NCI-H1694 (cell line): Measurements from ENCODE around the gene CKAP2L.
"Not testable (repeated sequence)": the region's sequence is repeated elsewhere in the genome, so short reads cannot be mapped to it uniquely, and the experiment has no call there.

ENCODE experiments used
- DNase-seq: peaks from one replicate; lab custom pipeline; 2025; lab: John Stamatoyannopoulos, UW

CKAP2L gene

DNA sequence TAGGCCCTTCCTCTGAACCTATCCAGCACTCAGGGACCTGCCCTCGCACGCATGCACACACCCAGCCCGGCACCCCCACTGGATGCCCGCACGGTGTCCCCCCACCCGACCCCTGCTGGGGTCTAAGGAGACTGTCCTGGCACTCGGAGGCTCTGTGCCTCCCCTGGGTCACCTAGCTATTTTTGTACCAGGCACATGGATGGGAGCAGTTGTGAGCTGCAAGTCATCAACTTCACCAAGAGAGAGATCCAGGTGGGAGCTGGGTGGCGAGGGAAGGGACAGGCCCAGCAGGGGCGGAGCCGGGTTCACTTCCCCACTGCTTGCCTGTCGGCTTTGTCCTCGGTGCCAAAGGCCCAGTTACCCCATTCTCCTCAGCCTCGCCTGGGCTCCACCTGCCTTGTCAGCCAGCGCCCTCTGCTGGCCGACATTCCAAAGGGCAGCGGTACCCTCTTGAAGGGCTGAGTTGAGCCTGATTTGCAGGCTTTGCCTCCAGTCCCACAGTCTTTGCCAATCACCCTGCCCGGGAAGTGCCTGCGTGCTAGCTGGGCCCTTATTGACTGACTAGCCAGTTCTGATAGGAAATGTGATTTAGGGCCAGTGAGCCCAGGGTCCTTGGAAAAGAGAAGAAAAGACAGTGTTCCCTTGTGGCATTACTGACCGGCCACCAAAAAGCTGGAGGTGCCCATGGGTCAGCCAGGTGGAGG lies 37.8 kb downstream of the CKAP2L start:
- peak; percentile 93 for DNase-seq

DNA sequence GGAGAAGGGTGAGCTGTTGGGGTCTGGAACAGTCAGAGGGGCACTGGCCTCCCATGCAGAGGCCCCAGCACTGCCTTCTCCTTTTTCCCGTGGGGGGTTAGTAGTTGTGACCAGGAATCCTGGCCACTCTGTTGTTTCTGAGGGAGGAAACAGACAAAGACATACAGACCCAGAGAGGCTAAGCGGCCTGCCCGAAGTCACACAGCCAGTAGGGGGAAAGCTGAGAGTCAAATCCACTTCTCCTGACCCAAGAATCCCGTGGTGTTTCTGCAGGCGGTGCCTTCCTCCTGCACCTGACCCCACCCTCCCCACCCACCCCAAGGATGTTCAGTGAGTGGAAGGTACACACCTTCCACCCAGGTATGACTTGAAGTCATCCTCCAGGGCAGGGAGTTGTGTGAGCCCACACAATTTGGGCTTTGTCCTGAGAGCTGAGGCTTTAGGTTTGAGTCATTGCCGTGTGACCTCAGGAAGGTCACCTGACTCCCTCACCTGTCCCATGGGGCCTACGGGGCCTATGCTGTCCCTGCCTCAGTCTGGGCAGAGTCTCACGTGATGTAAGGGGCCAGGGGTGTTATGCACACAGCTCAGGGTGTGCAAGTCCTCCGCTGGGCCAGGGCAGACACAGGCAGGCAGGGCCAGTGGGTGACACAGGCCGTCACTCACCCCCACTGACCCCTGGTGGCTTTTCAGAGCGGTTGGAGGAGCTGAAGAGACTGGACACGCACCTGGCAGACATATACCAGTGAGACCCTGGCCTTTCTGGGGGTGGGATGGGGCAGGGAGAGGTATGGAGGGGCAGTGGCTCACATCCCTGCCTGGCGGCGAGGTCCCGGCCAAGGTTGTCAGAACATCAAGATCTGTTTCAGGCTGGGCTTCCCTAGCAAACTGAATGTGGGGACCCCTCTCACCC lies 38.6 kb downstream of the CKAP2L start:
- DNase-seq = no peak

DNA sequence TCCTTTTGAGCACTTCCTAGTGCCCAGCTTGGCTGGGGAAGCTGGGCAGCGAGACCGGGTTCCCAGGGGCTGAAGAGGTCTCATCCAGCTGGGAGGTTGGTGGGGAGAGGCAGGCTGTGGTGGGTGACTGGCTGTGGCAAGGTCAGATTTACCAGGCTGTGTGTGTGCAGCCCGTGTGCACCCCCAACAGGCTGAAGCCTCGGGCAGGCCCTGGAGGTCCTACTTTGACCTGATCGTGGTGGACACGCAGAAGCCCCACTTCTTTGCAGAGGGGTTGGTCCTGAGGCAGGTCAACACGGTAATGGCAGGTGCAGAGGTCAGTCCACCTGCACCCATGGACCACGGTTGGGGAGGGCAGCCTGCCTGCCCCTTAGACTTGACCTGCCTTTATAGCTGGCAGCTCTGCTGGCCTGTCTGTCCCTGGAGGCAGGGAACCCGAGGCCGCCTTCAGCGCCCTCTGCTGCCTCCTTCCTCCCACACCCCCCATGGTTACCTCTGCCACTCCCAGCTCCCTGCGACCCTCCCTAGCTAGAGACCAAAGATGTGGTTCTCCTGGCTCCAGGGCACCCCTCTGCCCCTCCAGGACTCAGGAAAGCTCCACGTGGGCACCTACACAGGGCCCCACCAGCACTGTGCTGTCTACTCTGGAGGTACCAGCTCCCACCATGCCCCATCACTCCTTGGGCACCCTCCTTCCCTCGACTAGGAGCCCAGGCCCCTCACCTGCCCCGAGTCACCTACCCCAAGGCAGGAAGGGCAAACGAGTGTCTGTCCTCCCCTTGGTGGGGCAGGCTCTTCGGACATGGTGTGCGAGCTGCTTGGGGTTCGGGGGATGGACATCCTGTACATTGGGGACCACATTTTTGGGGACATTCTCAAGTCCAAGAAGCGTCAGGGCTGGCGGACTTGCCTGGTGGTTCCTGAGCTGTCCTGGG lies 39.6 kb downstream of the CKAP2L start:
- no peak for DNase-seq

DNA sequence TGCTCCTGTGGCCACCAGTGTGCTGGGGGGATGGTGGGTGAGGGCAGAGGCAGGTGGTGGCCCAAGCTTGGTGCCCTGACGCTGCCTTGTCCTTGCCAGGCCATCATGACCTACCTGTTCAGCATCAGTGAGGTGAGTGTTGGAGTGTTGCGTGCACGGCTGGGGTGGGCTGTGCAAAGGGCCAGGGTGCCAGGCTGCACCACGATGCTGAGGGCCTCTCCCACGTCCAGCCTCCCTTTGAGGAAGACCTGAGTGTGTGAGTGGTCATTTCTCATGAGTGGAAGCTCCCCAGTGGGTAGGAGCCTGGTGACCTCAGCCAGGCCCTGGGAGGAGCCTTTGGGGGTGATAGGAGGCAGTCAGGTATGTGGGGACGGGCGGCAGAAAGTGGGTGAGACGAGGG lies 40.4 kb downstream of the CKAP2L start:
- DNase-seq = no peak

DNA sequence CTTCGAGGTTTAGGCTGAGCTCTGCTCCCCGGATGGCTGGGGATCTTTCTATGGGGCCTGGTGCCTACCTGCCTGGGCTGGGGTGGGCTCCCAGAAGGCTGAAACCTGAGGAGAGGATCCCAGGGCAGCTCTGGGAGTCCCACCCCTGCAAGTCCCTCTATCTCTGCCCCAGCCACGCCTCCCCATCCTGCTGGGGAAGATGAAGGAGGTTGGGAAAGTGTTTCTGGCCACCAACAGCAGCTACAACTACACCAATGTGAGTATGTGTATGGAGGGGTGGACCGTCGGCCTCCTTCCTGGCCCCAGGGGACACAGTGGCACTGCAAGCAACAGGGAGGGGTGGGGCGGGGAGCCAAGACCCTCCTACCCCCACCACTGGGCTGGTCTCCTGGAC lies 40.9 kb downstream of the CKAP2L start:
- DNase-seq = no peak

DNA sequence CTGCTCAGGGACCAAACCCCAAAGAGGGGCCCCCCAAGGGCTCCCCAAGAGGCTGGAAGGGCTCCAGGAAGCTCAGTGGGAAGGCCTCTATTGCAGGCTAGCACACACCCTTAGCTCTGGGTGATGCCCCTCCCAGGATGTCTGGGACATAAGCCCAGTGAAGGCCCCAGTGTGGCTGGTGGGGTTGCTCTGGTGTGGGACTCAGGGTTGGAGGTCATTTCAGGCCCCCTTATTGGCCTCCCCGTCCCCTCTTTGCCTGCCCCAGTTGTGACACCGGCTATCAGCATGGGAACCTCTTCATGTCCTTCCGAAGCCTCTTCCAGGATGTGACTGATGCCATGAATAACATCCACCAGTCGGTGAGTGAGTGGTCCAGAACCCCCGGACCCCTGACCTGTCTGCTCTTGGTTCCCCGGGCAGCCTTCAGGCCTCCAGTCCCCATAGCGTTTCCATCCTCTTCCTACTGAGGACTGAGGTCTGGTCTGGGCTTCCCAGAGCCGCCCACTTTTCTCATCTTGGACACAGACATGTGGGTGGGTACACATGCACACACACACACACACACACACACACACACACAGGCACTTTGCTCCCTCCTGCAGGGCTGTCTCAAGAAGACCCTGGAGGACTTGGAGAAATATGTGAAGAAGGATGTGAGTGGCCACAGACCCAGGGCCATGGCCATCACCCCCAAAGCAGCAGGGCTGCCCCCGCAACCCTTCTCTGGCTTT lies 41.4 kb downstream of the CKAP2L start:
- DNase-seq = no peak

DNA sequence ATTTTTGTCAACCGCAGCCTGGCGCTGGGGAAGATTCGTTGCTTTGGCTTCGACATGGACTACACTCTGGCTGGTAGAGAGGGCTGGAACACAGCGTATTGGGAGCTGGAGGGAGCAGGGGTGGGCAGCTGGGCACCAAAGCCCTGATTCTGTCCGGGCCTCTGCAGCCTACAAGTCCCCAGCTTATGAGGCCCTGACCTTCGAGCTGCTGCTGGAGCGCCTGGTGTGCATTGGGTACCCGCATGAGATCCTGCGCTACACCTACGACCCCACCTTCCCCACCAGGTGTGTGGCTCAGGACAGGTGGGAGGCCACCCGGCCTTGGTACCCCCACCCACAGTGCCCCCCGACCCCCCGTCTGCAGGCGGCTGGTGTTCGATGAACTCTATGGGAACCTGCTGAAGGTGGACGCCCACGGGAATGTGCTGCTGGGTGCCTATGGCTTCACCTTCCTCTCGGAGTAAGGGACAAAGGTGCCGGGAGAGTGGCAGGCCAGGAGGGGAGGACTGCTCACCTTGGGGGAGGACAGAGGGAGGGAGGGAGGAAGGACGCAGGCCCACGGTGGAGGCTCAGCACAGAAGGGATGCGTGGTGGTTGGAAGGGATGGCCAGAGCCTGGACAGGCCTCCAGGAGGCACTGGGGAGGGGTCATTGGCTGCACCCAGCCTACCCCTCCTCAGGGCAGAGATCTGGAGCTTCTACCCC lies 42.4 kb downstream of the CKAP2L start:
- DNase-seq = no peak

DNA sequence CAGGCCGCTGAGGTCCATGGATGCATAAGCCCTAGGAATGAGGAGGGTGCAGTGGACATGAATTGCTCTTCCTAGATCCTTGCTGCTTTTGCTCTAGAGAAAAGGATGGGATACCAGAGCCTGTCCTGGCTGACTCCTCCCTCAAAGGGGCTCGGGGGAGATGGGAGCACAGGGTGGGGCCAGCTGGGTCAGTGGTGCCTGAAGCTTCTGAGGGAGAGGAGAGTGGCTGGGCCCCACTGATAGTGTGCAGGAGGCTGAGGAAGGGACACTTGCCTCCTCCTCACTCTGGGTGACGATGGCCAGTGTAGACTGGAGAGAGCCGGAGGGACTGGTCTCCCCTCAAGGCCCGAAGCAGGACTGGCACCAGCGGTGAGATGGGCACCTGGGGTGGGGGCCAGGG lies 43.6 kb downstream of the CKAP2L start, which contains the start of gene NT5DC4:
NT5DC4 (plus strand) TSS at position 236 of the 400 bp plus-strand sequence; CDS start at position 296, 60 bp downstream.
- no peak for DNase-seq

DNA sequence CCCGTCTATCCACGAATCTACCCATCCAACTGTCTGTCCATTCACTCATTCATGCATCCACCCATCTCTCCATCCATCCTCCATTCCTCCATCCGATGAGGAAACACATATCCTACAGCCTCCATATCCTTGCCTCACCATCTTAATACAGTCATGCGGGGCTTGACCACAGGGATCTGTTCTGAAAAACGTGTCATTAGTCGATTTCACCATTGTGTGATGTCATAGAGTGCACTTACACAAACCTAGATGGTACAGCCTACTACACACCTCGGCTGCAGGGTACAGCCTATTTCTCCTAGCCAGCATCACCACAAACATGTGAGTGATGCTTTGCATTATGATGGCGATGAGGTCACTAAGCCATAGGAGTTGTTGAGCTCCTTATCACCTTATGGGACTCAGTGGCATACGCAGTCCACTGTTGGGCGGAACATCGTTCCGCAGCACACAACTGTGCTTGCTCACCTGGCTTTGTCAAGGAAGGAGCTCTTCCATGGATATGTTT lies 45.5 kb downstream of the CKAP2L start:
- DNase-seq = no peak

DNA sequence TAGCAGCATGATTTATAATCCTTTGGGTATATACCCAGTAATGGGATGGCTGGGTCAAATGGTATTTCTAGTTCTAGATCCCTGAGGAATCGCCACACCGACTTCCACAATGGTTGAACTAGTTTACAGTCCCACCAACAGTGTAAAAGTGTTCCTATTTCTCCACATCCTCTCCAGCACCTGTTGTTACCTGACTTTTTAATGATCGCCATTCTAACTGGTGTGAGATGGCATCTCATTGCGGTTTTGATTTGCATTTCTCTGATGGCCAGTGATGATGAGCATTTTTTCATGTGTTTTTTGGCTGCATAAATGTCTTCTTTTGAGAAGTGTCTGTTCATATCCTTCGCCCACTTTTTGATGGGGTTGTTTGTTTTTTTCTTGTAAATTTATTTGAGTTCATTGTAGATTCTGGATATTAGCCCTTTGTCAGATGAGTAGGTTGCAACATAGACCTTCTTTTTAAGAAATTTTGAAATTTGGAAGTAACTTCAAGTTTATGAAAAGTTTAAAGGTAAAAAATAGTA lies 47.5 kb downstream of the CKAP2L start:
- DNase-seq = not testable (repeated sequence)

DNA sequence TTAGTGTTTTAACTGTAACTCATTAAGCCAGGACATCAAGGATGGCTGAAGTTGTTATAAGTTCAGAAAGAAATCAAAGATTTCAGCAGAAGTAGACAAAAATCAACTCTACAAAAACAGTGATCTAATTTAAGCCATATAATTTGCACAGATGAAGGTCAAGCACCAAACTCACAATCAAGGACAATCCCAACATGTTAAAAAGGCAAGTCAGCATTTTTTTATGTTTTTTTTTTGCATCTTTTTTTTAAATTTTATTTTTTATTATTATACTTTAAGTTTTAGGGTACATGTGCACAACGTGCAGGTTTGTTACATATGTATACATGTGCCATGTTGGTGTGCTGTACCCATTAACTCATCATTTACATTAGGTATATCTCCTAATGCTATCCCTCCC lies 48.3 kb downstream of the CKAP2L start:
- DNase-seq = not testable (repeated sequence)

DNA sequence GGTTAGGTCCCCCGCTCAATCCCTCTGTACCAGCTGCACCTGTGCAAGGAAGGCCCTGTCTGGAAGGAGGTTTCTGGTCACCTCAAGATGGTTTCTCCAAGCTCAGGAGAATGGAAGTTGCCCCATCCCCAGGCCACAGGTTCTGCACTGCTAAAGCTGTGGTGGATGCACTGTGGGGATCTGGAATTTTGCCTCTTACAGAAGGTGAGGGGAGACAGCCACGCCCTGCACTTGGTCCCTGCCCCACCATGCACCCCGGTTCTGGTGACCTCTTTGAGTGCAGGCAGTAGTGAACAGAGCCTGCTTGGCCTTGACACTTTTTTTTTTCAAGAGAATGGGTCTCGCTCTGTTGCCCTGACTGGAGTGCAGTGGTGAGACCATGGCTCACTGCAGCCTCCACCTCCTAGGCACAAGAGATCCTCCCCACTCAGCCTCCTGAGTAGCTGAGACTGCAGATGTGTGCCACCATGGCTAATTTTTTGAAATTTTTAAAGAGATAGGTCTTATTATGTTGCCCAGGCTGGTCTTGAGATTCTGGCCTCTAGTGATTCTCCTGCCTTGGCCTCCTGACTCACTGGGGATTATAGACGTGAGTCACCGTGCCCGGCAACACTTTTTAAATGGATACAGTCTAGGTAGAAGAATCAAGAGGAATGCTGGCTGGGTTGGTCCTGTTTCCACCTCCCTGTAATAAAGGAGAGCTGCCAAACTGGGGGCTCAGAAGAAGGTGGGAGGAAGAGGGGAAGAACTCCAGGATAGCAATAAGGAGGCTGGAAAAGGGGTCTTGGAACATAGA lies 49.4 kb downstream of the CKAP2L start:
- DNase-seq = no peak

DNA sequence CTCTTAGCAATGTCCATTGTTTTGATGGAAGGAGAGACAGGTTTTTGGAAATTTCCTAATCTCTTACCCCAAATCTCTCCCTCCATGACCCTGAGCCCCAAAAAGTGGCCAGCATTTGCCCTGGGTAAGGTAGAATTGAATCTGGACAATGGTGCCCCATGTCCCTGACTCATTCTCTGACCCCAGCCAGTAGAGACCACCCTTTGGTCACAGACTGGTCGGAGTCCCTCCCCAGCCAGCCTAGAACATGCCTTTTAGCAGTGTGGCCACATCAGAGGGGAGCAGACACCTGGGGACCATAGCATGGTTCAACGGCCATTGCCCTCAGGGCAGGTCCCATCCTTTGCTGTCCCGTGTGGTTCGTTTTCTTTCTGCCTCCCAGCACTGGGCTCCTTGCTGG lies 50.1 kb downstream of the CKAP2L start:
- no peak for DNase-seq

DNA sequence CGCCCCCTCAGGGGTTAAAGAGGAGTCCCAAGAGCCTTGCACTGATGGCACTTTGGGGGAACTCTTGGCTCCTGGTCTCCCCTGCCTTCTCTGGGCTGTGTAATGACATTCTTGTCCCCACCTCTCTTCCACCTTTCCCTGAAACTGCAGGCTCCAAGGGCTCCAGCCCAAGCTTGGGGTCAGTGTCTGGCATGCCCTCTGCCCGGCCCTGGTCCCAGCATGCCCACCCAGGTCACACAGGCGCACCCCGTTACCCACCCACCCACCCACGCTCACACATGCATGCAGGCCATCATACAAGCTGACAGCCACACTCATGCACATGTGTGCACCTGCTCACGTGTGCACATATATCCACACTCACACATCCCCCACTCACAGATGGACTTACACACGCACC lies 50.5 kb downstream of the CKAP2L start:
- no peak for DNase-seq

DNA sequence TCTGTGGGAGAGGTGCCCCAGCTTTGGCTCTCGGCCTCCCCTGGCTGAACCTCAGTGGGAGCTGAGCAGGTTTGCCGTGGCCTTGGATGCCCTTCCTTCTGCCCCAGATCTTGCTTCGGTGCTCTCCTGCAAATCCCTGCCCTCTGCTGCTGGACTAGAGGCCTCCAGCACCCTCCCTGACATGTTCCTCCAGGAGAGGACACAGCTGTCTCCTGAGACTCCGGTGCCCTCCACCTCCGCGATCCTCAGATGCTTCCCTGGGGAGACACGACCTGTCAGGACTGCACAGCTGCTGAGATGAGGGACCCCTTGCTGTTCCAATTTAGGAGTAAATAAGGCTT lies 50.9 kb downstream of the CKAP2L start:
- no peak for DNase-seq

DNA sequence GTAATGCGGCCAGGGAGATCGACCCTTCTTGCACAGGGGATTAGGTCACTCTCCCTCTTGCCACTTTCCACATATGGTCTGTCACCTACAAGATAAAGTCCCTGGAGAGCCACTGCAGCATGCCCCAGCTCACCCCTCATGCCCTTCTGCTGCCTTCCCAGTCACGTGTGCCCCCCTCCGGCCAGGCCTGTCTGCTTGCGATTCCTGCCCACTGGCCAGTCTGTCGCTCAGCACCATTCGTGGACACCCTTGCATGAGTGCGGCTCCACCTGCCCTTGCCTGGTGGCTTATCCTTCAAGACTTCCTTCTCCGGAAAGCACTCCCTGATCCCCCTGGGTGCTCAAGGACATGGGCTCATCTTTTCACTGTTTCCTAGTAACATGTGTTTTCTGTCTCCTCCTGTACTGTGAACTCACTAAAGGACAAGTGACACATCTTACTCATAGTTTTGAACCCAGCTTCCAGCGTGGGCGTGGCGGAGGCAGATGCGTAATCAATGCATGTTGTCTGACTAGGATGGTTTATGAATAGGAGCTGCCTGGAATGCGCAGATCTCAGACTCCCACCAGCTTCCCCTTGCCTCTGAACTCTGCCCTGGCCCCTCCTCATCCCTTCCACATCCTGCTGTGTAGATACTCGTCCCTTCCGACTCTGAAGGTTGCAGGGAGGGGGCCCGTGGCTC lies 51.4 kb downstream of the CKAP2L start:
- DNase-seq = no peak

DNA sequence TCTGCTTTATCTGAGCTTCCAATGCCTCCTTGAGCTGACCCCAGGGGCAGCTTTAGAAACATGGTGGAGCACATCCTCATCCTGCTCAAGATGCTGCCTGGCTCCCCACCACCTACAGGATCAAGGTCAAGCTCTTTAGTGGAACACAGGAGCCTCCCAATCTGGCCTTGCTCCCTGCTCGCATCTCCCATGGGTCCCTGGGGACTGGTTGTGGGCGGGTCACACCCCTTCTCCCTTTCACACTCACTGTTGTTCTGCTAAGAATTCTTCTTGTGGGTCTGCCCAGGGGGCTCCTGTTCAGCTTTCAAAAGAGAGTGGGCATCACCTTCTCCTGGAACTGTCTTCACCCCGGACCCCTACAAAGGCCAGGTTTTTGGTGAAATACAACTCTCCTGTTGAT lies 51.9 kb downstream of the CKAP2L start:
- DNase-seq = no peak

DNA sequence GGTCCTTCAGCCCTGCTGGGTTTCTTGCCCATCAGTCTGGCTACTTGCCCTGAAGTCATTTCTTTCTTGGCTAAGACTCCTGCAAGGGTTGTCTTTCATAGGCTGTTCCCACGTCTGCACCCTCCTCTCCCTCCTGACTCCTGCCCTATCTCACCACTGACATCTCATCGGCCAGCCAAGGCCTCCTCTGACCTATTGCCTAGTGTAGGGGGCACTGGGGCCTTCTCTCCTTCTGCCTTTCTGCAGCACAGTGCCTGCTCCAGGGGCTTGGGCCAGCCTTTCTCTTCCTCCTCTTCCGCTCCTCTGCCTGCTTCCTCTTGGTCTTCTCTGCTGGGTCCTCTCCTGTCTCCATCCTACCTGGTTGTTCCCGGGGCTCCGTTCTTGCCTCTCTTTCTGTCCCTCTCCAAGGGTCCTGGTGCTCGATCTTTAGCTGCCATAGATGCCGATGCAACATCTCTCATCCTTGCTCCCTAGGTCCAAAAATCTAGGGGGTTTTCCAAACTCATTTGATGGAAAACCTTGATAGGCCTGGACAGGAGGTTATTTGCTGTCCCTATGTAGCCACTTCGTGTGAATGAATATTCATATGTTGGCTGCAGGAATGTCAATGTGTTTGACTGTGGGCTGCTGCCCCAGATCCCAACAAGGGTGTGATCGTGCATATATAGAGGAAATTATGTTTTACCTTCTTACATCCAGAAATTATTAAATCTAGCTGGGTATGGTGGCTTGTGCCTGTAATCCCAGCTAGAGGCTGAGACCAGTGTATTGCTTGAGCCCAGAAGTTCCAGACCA lies 53.3 kb downstream of the CKAP2L start:
- no peak for DNase-seq
